IMR-90 (cell line): ENCODE results near the gene PLA2G2F. TPM values are rescaled to one million over a fixed set of nuclear protein-coding genes. Genes with fewer than 3 reads are reported as not detected.

ENCODE experiments used
- ATAC-seq: fragments of 200-7000 bp; cut with Tn5 transposase; 2 replicates; pipeline ENCODE4 v1.9.1; 2020; ENCODE audit warnings: low read depth, mild to moderate bottlenecking, moderate library complexity
- BruUV-seq: library from RNA; stranded (reverse); fragments of 400-500 nt; replicated peaks from 2 replicates; lab custom pipeline; 2021; lab: Mats Ljungman, UMichigan
- CTCF ChIA-PET: fragments of 300-600 bp; formaldehyde crosslinking; extraction: SDS; loops from one replicate; lab custom pipeline; 2021; ENCODE audit warnings: antibody characterized with exemption; lab: Yijun Ruan, JAX
- POLR2A ChIA-PET: fragments of 300-600 bp; sonication (Branson Sonifier 250); formaldehyde crosslinking; loops from one replicate; lab custom pipeline; 2022; ENCODE audit warnings: antibody characterized with exemption; ENCODE audit not compliant: unreplicated experiment; lab: Charles Lee
- DNase-seq: peaks from one replicate; pipeline ENCODE4 v3.0.0; 2013
- H2AFZ ChIP-seq: replicated peaks from 2 replicates; pipeline ENCODE3; 2013; ENCODE audit warnings: low read length, mild to moderate bottlenecking; ENCODE audit not compliant: poor library complexity
- H2AK5ac ChIP-seq: 2 replicates; pipeline ENCODE4 v1.6.1; 2013; ENCODE audit warnings: low read depth, low read length, inconsistent platforms
- H2AK9ac ChIP-seq: replicated peaks from 2 replicates; pipeline ENCODE3; 2013; ENCODE audit warnings: mild to moderate bottlenecking, low read depth, low read length, moderate library complexity; ENCODE audit not compliant: poor library complexity
- H2BK120ac ChIP-seq: 2 replicates; pipeline ENCODE4 v1.6.1; 2013; ENCODE audit warnings: low read depth, low read length, inconsistent platforms
- H2BK15ac ChIP-seq: 3 replicates; pipeline ENCODE4 v1.6.1; 2013; ENCODE audit warnings: low read depth, low read length, inconsistent platforms
- H2BK20ac ChIP-seq: 2 replicates; pipeline ENCODE4 v1.6.1; 2013; ENCODE audit warnings: low read depth, mild to moderate bottlenecking, inconsistent platforms, low read length, moderate library complexity
- H2BK5ac ChIP-seq: 2 replicates; pipeline ENCODE4 v1.6.1; 2013; ENCODE audit warnings: mild to moderate bottlenecking, low read depth, low read length, inconsistent platforms; ENCODE audit not compliant: poor library complexity, severe bottlenecking
- H3K14ac ChIP-seq: replicated peaks from 2 replicates; pipeline ENCODE4 v1.6.1; 2013; ENCODE audit warnings: low read depth, low read length, inconsistent platforms
- H3K18ac ChIP-seq: 2 replicates; pipeline ENCODE4 v1.6.1; 2013; ENCODE audit warnings: low read depth, low read length, control low read depth
- H3K23ac ChIP-seq: 2 replicates; pipeline ENCODE4 v1.6.1; 2013; ENCODE audit warnings: low read depth, low read length, inconsistent platforms
- H3K27ac ChIP-seq: 2 replicates; pipeline ENCODE4 v1.5.1; 2013; ENCODE audit warnings: mild to moderate bottlenecking, control low read depth, low read length; ENCODE audit not compliant: insufficient read depth
- H3K27me3 ChIP-seq: 2 replicates; pipeline ENCODE4 v1.6.1; 2013; ENCODE audit warnings: low read length; ENCODE audit not compliant: control insufficient read depth, insufficient read depth
- H3K36me3 ChIP-seq: 2 replicates; pipeline ENCODE4 v1.6.1; 2013; ENCODE audit warnings: low read length, mixed read lengths; ENCODE audit not compliant: control insufficient read depth, insufficient read depth
- H3K4ac ChIP-seq: 2 replicates; pipeline ENCODE4 v1.6.1; 2013; ENCODE audit warnings: low read depth, low read length, inconsistent platforms
- H3K4me1 ChIP-seq: 2 replicates; pipeline ENCODE4 v1.6.1; 2013; ENCODE audit warnings: low read length, mixed read lengths; ENCODE audit not compliant: control insufficient read depth, insufficient read depth
- H3K4me2 ChIP-seq: 2 replicates; pipeline ENCODE4 v1.6.1; 2013; ENCODE audit warnings: low read depth, mild to moderate bottlenecking, control low read depth, low read length, moderate library complexity
- H3K4me3 ChIP-seq: 2 replicates; pipeline ENCODE4 v1.5.1; 2013; ENCODE audit warnings: low read depth, mild to moderate bottlenecking, control low read depth, low read length, moderate library complexity; ENCODE audit not compliant: insufficient read depth
- H3K56ac ChIP-seq: 2 replicates; pipeline ENCODE4 v1.6.1; 2013; ENCODE audit warnings: low read length, inconsistent platforms; ENCODE audit not compliant: insufficient read depth; ENCODE audit errors: extremely low read depth
- H3K79me1 ChIP-seq, 2 experiments: 2 replicates each; pipeline ENCODE4 v1.6.1; 2013; ENCODE audit warnings: low read length in 2 of 2, inconsistent platforms in 1 of 2, low read depth in 1 of 2
- H3K9ac ChIP-seq: 2 replicates; pipeline ENCODE4 v1.6.1; 2013; ENCODE audit warnings: low read depth, low read length, control low read depth
- H3K9me1 ChIP-seq: 2 replicates; pipeline ENCODE4 v1.6.1; 2013; ENCODE audit warnings: low read length, inconsistent platforms; ENCODE audit not compliant: insufficient read depth
- H3K9me3 ChIP-seq: 2 replicates; pipeline ENCODE4 v1.6.1; 2013; ENCODE audit warnings: low read length; ENCODE audit not compliant: control insufficient read depth, insufficient read depth
- H4K20me1 ChIP-seq: 2 replicates; pipeline ENCODE4 v1.6.1; 2013; ENCODE audit warnings: low read length, inconsistent platforms; ENCODE audit not compliant: insufficient read depth
- H4K5ac ChIP-seq: 2 replicates; pipeline ENCODE4 v1.6.1; 2013; ENCODE audit warnings: mild to moderate bottlenecking, low read depth, low read length, control low read depth
- H4K8ac ChIP-seq, 2 experiments: 2 replicates each; pipeline ENCODE4 v1.6.1; 2013; ENCODE audit warnings: low read depth in 2 of 2, low read length in 2 of 2, control low read depth in 1 of 2, inconsistent platforms in 1 of 2
- H4K91ac ChIP-seq: 2 replicates; pipeline ENCODE4 v1.6.1; 2013; ENCODE audit warnings: low read depth, low read length, inconsistent platforms; ENCODE audit not compliant: insufficient read depth
- CHD1 ChIP-seq: IDR thresholded peaks from 2 replicates; pipeline ENCODE4 v1.6.1; 2012; ENCODE audit warnings: low read depth, low read length, improper control_type of control experiment
- MAZ ChIP-seq: IDR thresholded peaks from 2 replicates; pipeline ENCODE4 v1.6.1; 2012; ENCODE audit warnings: low read depth, mild to moderate bottlenecking, low read length, improper control_type of control experiment, moderate library complexity, borderline replicate concordance
- SMC3 ChIP-seq: fragments of 150-350 bp; IDR thresholded peaks from 2 replicates; pipeline ENCODE4 v1.6.1; 2016; ENCODE audit warnings: low read depth, mild to moderate bottlenecking, antibody characterized with exemption, low read length, moderate library complexity
- WGBS, 2 experiments: methylation state at CpG; one replicate each; pipeline versions ENCODE4 v1.1.5 to v1.1.7; 2013; ENCODE audit warnings: missing lambda C conversion rate in 2 of 2; ENCODE audit not compliant: insufficient read length in 1 of 2; ENCODE audit errors: extremely low coverage in 2 of 2; 5-methylcytosine and 5-hydroxymethylcytosine counted together
- dilution Hi-C: fragments of 300-500 bp; cut with HindIII; formaldehyde crosslinking; loops from one replicate; pipeline ENCODE4 v1.14.3; 2018; ENCODE audit warnings: low sequenced_read_pairs; ENCODE audit not compliant: unreplicated experiment
- in situ Hi-C: fragments of 300-500 bp; cut with MboI; formaldehyde crosslinking; loops from 3 replicates; pipeline ENCODE4 v1.14.3; 2019; ENCODE audit warnings: low sequenced_read_pairs, inconsistent platforms, mixed read lengths
- intact Hi-C: fragments of 100-400 bp; cut with micrococcal nuclease; formaldehyde crosslinking; loops from 2 replicates; pipeline ENCODE4 v1.10.0; 2022
- polyA plus RNA-seq, 3 experiments: library from polyadenylated mRNA; depleted of rRNA; stranded (reverse); fragments of >200 nt; gene quantifications; 2 replicates each; pipeline ENCODE4 v1.2.3, GENCODE V29; 2012; ENCODE audit warnings: low replicate concordance in 1 of 3
- total RNA-seq: library from RNA; depleted of rRNA; stranded (reverse); fragments of >200 nt; gene quantifications from 2 replicates; pipeline ENCODE4 v1.2.3, GENCODE V29; 2012
- TF ChIP-seq, protein P1 (sequence below): fragments of 150-350 bp; IDR thresholded peaks from 2 replicates; pipeline ENCODE4 v1.6.1; 2017; ENCODE audit warnings: mild to moderate bottlenecking, antibody characterized with exemption, low read length, low read depth

Gene PLA2G2F
- total and polyA plus RNA-seq, 2 of the 4 experiments (the other 2 are of a cell fraction), result not detected

DNA sequence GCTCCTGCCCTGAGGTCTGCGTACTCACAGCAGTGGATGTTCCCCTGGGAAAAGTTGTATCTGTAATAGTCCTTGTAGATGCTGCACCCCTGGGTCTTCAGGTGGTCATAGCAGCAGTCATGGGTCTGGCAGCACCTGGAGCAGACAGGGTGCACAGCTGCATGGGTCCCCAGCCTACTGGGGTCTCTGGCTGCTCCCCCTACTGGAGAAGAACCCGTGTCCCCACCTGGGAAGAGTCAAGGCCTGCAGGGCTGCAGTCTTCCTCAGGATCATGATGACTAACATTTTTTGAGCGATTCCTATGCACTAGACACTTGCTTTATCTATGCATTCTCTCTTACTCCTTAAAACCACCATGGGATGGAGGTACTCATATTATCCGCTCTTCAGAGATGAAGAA lies 23.6 kb upstream of the PLA2G2F start:
- no peak overlapping the region for H2BK120ac ChIP-seq
- dilution Hi-C loops, result no loop called here
- CTCF ChIA-PET, result interaction anchor here (1.0 kb wide), 1 partner anchor 9 kb away, joined by 3 read pairs; no protein-coding TSS in a partner anchor

More for the DNA sequence above, 23.6 kb upstream of the PLA2G2F start:
- Histone ChIP-seq H3K79me1 (no peaks in the 10 kb centered on the region), H4K5ac (no peak overlapping the region), H3K27me3 (peaks cover 25% of the 10 kb centered on the region), H3K9me1 (no peaks in the 10 kb centered on the region), H2BK20ac (no peak overlapping the region), H4K91ac (no peak overlapping the region), H2BK15ac (no peak overlapping the region), H3K4me2 (no peak overlapping the region), H3K36me3 (no peaks in the 10 kb centered on the region), H3K4ac (no peak overlapping the region), H3K23ac (no peak overlapping the region), H2AK5ac (no peak overlapping the region), H3K14ac (no peak overlapping the region), H4K8ac (no peak overlapping the region), H3K4me3 (no peak overlapping the region), H3K18ac (no peak overlapping the region), H3K27ac (no peak overlapping the region), H3K9me3 (no peaks in the 10 kb centered on the region), H2BK5ac (no peak overlapping the region), H2AK9ac (no peak overlapping the region), H4K20me1 (no peaks in the 10 kb centered on the region), H2AFZ (no peak overlapping the region), H3K4me1 (no peaks in the 10 kb centered on the region), H3K9ac (no peak overlapping the region), H3K56ac (no peak overlapping the region)
- in situ Hi-C loops, result no loop called here
- TF ChIP-seq MAZ, result no peak
- TF ChIP-seq, protein P1, sequence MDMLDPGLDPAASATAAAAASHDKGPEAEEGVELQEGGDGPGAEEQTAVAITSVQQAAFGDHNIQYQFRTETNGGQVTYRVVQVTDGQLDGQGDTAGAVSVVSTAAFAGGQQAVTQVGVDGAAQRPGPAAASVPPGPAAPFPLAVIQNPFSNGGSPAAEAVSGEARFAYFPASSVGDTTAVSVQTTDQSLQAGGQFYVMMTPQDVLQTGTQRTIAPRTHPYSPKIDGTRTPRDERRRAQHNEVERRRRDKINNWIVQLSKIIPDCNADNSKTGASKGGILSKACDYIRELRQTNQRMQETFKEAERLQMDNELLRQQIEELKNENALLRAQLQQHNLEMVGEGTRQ, result no peak
- TF ChIP-seq CHD1, result no peak
- TF ChIP-seq SMC3, result no peak
- POLR2A ChIA-PET, result no interaction called here
- 86% methylated on average over 1 of the region's 4 CpGs; no CpG with 5 or more reads in 1 of the 2 experiments for WGBS, 2 experiments
- no TSS peak for BruUV-seq
- ATAC-seq (no peak), DNase-seq (no peak)
- intact Hi-C loops, result no loop called here
